T-helper 2 cell (primary cell): ENCODE data around the gene FEM1B.
"Not testable (repeated sequence)": the region's sequence is repeated elsewhere in the genome, so short reads cannot be mapped to it uniquely, and the experiment has no call there.

Experiments
- DNase-seq, 5 experiments: peaks; one replicate each; pipeline versions ENCODE4 v3.0.0 to v3.0.0-alpha.2; 2012 to 2022
- total RNA-seq, 2 donors: gene quantifications; one replicate each; lab custom pipeline; 2026; lab: John Stamatoyannopoulos, UW

Gene FEM1B
- total RNA-seq = 99.1 to 104 reads per million in 2 donors

DNA sequence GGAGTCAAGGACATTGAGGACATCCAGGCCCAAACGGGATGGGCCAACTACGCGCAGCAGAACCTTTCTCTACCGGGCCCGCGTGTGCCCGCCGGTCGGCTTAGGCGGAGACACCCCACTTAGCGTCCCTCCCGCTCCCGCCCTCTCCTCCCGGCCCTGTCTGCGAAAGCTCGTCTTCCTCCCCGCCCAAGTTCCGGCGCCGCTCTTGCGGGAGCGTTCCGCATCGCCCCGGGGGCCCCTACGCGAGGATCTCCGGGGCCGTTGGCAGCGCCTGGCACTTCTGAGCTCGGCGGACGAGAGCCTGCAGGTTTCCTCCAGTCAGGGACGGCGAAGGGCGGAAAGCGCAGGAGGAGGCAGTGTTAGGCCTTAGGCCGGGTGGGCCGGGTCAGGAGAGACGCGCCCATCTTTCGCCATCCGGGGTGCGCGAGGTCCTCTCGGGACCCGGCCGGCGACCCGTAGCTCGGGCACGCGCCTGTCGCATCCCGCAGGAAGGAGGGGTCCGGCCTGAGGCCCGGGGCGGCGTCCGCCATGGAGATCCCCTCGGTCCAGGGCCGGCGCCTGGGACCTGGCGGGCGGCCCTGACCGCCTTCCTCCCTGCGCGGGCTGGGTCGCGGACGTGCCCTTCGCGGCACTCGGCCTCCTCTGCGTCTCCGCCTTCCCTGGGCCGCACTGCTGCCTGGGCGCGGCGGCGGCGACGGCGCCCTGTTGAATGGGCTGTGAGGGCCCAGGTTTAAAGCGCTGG is at the start of gene FEM1B:
TSS of gene FEM1B (plus strand) at position 143 of the 742 bp plus-strand sequence. CDS start 673 bp downstream, outside the sequence.
- peak; percentile 75 to 97 (median 85) for DNase-seq

DNA sequence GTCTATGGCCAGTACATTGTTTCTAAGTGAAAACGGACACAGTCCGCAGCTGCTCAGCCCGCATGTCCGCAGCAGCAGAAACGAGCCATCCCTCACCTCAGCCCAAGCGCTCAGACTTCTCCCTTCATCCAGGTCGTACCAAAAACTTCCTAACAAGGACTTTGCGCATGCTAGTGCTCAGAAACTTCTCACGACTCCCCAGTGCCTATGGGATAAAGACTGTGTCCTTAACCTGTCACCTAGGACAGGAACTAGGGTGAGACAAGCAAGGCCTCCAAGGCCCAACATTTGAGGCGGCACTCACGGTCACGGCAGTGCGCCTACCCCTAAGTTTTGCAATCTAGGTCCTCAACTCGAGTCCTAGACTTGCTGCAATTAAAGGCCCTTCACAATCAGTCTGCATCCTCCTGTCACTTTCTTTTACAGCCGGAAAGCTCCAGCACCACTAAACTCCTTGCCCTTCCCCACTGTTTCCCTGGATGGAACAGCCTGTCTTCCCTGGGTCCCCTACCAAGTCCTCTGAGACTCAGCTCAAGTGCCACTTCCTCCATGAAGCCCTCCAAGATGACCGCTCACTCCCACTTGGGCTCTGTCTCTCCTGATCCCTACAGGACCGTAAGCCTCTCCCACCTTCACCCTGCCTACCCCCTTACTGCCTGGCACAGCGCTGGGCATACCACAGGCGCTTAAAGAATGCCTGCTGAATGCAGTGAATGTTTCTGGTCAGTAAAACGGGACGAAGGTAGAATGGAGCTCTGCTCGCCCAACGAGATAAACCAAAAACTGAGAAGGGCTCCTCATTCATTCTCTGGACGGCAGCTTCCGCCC is 49.2 kb upstream of the FEM1B start:
- no peak for DNase-seq

DNA sequence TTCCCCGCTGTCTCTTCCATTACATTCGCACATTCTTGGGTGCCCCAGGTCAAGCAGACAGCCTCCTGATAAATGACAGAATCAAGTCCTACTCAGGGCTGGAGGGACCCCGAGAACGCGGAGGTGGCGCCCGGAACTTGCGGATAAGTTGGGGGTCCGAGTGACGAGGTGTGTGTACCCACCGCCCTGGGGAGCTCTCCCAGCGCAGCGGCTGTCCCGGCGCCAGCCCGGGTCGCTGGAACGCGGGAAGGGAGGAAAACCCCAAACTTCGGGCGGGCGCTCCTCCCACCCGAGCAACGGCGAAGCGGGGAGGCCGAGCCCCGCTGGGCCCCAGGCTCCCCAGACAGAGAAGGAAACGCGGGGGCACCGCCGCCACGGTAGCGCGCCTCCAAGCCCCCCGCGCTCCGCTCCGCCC is 48.6 kb upstream of the FEM1B start:
- DNase-seq = no peak

- DNase-seq = peak; percentile 66 to 90 (median 72)
Observed at GRCh38 chr15:68229386-68230156, 48.0 kb upstream of the FEM1B start, which contains the start of gene CLN6. CLN6 (minus strand) TSS chr15:68229728; CDS start chr15:68229584, 144 bp downstream.

DNA sequence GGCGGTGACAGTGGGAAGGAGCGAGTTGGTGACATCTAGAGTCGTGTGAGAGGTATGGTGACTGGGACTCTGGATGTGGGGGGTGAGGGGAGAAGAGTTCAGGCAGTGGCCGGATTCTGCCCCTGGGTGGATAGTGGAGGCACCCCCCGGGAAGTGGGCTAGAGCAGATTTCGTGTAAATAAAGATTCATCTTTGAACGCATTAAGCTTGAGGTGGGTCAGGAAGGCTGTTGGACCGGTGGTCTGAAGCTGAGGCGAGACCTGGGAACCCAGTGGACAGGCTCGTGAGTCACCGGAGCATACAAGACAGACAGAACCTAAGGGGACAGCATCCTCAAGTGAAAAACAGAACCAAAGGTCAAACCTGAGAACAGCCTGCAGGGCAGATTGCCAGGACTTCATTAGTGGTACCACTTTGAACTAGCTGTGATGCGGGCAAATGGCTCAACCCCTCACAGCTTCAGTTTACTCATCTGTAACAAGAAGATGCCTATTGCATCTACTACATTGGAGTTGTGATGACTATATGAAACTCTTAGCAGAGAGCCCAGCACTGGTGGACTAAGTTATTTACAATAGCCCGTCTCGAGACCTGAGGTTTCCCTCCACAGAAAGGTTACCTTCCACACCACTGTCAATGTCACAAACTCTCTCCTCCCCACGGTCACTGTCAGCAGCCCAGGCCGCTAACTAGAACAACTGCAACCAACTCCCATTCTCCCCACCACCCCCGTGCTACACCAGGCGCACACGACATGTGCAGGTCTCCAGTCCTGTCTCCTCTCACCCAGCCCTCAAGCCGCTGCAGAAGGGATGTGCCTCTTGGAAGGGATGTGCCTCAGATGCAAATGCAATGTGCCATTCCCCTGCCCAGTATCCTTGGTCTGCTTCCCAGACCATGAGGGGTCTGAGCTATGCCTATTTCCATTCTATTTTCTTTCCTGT is 47.1 kb upstream of the FEM1B start:
- no peak for DNase-seq

DNA sequence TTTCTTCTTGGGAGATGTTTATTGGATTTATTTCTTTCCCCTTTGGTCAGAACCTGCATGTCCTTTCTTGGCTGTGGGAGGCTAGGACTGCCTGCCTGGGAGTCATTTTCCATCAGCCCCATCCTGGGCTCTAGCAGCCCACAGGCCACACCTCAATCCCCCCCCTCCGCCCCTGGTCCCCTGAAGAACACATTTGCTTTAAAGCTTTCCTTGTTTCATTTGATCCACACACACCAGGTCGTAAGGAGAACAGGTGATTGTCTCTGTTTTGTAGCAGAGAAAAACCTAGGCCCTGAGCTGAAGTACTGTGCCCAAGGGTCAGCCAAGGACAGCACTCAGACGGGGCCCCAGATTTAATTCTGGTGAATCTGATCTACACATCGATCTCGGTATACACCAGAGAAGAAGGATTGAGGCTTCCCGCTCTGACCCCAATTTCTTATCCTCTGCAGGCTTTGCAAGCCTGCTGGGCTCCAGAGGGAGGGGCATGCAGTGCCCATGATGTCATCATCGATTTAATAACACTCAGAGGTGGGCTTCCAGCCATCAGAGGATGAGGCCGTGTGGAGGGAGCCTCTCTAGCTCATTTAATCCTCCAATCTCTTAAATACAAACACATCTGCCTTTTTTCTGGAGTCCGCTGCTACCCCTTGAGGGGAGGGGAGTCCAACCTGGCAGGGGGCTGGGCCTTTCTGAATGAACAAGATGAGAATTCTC is 46.3 kb upstream of the FEM1B start:
- DNase-seq = no peak

DNA sequence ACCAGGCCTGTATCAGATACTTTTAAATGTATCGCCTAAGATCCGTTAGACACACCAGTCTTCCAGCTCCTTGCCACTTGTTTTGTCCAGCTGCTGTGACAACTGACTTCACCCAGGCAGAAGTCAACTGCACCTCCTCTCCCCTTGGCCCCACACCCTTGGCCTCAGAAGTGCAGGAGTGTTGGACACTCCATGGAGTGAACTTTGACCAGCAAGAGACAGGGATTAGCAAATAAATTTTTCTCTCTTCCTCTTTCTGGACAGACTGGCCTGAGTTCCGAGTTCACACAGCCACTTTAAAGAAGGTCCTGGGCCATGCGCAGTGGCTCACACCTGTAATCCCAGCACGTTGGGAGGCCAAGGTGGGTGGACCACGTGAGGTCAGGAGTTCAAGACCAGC is 45.1 kb upstream of the FEM1B start:
- DNase-seq = no peak

GRCh38 chr15:68232937-68233336 is 44.6 kb upstream of the FEM1B start:
- DNase-seq = no peak

DNA sequence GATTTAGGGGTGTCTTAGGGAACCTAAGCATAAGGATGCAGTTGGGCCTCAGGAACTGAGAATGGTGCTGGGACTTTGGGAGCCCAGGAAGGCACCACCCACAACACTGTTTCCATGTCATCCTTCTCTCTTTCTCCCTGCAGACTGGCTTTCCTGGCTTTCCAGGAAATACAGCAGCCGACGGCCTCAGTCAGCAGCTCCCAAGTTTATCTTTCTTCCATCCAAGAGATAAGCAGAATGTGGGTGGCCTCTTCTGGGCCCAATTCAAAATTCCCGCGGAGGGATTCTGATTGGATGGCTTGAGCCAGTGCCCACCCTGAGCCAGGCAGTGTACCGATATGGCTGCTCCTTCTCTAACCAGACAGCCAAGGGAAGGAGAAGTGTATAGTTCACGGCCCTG is 43.5 kb upstream of the FEM1B start:
- DNase-seq = no peak

GRCh38 chr15:68234520-68234919 is 43.0 kb upstream of the FEM1B start:
- DNase-seq = not testable (repeated sequence)

DNA sequence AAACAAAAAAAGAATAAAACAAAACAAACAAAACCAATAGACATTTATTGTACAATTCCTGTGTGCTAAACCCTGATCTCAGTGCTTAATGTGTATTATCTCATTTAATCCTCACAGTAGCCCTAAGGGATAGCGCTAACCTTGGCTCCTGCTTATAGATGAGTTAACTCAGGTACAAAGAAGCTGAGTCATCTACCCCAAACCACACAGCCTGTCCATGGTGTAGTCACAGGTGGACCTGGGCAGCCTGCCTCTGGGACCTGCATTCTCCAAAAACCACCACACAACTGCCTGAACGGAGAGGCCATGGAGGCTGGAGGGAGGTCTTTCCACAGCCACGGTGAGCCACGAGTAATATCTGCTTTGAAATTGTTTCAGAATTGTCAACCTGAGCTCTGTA is 42.5 kb upstream of the FEM1B start:
- no peak for DNase-seq

- DNase-seq = no peak
Observed at GRCh38 chr15:68239025-68239424, 38.5 kb upstream of the FEM1B start.

GRCh38 chr15:68241088-68241935 is 36.2 kb upstream of the FEM1B start:
- DNase-seq = no peak

- DNase-seq = no peak
Observed at GRCh38 chr15:68244235-68244634, 33.3 kb upstream of the FEM1B start.

GRCh38 chr15:68249058-68249713 is 28.4 kb upstream of the FEM1B start:
- DNase-seq = no peak

DNA sequence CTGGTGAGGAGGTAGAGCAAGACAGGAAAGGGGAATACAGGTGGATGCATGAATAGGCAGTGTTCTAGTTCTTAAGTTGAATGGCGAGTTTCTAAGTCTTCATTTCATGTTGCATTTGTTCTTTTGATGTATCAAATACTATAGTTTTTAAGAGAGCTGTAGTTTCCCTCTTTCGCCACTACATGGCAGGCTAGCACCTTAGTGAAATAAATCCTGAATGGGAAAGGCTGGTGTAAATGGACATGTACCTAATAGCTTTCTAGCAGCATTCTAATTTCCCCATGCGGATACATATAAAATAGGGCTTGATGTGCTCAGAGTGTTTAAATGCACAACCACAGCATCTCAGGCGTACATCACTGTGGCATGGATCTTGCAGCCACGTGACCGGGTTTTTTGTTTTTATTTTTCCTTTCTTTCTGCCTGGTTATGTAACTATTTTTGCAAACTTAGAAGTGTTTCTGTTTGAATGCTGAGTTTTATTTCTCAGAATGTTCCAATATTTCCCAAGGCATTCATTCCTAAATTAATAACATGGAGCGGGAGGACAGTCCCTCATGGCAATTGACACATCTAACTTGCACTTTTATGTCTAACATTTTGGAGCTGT is 24.5 kb upstream of the FEM1B start:
- peak in 2 of 5 experiments; percentile 14 to 58 for DNase-seq

DNA sequence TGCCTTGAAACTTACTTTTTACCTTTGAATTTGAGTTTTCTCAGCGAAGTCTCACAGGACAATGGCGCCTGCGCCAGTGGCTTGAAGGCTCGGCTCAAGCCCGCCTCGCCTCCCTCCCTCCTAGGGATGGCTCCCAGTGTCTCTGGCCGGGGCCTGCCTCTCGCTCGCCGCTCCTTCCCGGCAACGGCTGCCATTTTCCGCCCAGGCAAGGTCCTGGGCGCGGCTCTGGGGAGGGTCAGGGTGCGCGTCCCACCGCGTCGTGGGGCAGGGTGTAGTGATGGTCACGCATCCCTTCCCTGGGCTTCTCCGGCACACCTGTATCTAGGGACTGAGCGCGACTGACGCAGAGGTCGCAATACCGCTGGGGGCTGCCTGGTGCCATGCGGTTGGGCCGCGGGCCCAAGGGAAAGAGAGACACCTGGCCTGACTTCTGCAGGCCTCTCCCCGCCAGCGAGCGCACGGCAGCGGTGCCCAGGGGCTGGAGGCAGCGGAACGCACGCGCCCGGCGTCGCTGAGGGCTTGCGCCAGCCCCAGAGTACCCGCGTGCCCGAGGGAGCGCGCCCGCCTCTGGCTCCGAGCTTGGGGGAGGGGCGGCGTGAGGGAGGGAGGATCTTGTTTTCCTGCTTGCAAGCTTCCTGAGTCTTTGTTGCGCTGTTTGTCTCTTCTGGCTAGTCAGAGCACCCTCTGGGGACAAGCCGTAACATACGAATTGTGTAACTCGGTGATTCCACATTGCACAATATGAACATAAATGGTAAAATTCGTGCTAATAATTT is 20.7 kb upstream of the FEM1B start:
- DNase-seq = peak in 4 of 5 experiments; percentile 23 to 67 (median 36)

- peak in 1 of 5 experiments; percentile 9 for DNase-seq
Observed at GRCh38 chr15:68258692-68259091, 18.9 kb upstream of the FEM1B start.
